Activated T-cell treated with anti-CD3 and anti-CD28 coated beads for 4 hours (primary cell): Measurements from ENCODE around the gene RALBP1.
"Not testable (repeated sequence)": the region's sequence is repeated elsewhere in the genome, so short reads cannot be mapped to it uniquely, and the experiment has no call there.

ENCODE experiments used
- DNase-seq: peaks from one replicate; pipeline ENCODE4 v3.0.0-alpha.2; 2020

The RALBP1 gene

DNA sequence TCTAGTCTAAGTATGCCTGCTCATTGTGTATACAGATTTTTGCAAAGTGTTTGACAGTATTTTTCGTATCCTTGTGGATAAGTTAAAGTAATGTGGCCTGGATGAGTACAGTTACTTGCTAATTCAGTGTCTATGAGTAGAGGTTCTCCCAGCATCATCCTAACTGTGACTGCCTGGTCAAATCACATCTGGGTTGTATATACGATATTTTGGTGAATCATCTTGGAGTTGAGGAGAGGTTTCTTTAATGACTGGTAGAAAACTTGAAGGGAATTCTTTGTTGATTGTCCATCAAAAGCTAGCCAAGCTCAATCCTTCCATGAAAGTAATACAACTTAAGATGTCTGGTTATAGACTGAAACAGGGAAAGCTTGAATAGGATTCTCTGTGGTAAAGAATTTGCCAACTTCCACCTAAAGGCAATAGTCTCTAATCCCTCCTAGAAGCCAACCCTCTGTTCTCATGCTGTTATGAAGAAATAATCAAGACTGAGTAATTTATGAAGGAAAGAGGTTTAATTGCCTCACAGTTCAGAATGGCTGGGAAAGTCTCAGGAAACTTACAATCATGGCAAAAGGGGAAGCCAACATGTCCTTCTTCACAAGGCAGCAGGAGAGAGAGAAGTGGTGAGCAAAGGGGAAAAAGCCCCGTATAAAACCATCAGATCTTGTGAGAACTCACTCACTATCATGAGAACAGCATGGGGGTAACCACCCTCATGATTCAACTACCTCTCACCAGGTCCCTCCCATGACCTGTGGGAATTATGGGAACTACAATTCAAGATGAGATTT is 19.4 kb upstream of the RALBP1 start:
- DNase-seq: no peak

DNA sequence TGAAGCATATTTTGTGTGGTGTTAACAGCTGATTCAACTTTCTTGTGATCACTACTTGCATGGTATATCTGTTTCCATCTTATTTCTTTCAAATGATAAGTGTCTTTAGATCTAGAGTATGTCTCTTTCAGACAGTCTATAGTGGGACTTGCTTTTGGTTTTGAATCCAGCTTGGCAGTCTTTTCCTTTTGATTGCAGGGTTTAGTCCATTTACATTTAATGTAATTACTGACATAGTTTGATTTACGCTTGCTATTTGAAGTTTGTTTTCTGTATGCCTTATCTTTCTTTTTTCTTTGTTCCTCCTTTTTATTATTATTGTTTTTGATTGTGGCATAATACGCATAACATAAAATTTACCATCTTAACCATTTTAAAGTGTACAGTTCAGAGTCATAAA is 9.2 kb upstream of the RALBP1 start:
- no peak for DNase-seq

DNA sequence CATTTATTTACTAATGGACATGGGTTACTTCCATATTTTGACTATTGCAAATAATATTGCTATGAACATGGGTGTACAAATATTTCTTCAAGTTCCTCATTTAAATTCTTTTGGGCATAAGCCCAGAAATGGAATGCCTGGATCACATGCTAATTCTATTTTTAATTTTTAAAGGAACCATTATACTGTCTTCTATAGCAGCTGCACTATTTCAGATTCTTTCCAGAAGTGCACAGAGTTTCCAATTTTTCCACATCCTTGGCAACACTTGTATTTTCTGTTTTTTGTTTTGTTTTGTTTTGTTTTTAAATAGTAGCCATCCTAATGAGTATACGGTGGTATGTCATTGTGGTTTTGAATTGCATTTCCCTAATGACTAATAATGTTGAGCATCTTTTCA is 8.5 kb upstream of the RALBP1 start:
- DNase-seq: no peak

DNA sequence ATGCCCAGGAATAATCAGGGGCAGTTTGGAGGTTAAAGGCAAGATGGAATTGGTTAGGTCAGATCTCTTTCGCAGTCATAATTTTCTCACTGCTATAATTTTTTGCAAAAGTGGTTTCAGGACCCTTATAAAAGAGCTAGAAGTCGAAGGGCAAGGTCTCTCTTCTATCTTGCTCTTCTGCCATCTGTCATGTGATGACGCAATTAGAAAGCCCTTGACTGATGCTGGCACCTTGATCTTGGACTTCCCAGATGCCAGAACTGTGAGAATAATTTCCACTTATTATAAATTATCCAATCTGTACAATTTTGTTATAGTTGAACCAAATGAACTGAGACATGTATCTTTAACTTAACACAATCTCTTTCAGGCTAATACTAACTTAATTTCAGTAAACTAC is 6.3 kb upstream of the RALBP1 start:
- no peak for DNase-seq

DNA sequence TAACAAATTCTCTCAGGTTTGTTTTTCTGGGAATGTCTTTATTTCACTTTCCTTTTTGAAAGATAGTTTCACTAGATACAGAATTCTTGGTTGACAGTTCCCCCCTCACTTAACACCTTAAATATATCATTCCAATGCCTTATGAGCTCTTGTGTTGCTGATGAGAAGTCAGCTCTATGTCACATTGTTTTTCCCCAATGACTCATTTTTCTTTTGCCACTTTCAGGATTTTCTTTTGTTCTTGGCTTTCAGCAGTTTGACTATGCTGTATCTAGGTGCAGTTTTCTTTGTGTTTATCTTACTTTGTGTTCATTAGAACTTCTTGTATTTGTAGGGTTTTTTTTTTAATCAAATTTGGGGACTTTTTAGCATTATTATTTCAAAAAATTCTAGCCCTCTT is 5.6 kb upstream of the RALBP1 start:
- no peak for DNase-seq

DNA sequence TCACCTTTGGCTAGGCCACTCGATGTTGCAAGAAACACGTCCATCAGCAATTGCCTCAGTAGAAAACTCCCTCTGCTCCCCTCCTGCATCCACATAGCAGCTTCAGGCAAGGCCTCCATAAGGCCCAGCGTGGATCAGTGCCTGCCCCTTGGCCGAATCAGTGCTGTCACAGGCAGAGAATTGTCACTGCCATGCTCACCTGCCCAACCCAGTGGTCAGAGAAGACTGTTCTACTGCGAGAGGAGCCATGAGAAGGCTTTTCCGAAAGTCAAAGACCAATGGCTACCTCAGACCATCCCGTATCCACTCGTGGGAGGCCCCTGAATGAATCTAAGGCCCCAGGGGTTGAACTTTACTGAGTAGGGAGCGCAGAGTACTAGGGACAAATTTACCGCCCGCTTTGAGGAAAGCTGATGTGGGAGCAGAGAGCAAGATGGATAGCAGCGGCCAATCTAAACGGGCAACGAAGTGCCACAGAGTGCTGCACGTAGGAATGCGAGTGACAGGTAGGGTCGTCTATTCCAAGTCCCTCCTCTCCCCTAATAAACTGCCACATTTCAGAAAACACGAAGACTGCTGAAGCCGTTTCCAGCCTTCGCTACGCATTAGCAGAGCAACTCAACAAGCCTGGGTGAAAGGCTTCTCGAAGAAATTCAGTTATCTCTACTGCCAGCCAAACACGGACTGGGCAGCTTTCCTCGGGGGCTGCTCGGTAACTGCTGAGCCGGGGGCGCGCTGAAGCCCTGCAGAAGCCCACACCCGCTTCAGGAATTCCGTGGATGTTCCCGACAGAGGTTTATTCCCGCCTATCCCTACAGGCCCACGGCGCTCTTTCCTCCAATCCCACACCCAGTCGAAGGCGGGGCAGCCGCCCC is 968 bp upstream of the RALBP1 start:
- no peak for DNase-seq

DNA sequence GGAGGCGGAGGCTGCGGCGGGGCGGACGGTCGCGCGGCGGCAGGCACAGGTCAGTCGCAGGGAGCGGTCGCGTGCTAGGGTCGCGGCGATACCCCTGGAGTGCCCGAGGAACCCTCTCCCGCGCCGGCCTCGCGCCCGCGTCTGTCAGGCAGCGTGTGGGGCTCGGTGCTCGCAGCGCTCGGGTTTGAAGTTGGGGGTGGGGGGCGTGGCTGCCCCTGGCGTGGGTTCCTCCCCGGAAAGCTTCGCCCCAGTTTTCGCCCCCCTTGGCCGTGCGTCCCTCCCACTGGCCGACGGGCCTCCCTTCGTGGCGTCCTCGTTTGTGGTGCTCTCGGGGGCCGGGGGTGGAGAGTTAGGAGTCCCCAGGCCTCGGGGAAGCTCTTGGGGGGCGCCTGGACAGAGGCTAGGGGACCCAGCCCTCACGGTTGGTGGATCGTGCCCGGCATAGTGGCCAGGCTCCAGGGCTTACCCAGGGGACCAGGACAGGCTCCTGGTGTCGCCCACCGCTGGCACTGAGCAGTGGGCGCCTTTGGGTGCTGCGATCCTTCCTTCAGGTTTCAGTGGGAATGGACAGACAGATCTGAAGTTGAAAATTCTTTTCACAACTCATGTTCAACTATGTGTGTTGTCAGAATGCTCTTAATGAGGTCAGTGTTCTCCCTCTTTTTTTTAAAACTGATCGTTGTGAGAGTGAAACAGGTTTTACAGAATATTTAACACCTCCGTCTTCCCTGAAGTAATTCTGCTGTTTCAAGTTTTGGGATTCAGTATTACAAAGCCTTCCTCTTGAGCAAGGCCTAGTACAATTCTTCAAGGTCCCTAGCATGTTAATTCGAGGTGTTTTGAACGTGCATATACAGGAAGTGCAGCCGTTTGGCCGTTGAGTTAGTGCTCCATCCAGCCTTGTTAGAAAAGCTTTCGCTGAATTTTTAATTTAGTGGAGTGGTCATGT is 604 bp downstream of the RALBP1 start:
- peak; percentile 39 for DNase-seq

DNA sequence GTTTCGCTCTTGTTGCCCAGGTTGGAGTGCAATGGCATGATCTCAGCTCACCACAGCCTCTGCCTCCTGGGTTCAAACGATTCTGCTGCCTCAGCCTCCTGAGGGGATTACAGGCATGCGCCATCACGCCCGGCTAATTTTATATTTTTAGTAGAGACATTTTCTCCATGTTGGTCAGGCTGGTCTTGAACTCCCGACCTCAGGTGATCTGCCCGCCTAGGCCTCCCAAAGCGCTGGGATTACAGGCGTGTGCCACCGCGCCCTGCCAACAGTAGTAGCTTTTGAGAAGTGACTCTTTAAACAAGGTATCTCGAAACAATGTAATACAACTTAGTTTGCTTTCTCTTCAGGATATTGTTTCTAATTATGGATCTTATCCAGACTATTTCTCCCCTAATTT is 1.6 kb downstream of the RALBP1 start:
- DNase-seq: not testable (repeated sequence)

DNA sequence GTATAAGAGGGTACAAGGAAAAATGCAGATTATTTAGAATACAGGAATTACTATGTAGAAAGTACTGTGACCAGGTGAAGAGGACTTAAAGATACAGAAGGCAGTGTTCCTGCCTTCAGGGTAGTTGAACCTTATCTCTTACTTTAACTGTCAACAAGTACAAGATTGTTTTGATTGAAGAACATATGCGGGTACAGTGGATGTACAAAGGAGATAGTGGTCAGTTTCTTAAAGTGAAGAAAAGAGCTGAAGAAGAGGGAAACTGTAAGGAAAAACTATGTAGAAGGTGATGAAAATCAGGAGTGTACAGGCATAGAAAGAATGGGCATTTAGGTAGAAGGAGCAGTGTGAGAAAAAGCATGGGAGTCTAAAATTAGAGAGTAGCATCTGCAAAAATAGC is 2.2 kb downstream of the RALBP1 start:
- DNase-seq: no peak

DNA sequence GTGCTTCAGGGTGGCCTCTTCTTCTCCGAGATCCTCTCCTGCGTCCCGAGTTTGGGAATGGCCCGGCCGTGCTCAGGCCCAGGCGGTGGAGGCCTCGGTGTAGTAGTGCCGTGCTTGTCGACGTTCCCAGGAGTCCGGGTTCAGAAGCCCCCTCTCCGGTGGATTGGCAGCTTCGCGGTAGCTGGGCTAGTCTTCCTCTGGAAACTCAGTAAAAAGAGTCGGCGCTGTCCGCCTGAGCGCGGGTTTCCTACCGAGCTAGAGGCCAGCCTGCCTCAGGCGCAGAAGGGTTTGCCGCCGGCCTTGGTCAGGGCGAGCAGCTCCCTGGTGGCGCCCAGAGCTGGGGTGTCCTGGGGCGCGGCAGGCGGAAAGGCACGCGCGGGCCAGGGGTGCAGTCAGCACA is 3.2 kb downstream of the RALBP1 start:
- DNase-seq: no peak

DNA sequence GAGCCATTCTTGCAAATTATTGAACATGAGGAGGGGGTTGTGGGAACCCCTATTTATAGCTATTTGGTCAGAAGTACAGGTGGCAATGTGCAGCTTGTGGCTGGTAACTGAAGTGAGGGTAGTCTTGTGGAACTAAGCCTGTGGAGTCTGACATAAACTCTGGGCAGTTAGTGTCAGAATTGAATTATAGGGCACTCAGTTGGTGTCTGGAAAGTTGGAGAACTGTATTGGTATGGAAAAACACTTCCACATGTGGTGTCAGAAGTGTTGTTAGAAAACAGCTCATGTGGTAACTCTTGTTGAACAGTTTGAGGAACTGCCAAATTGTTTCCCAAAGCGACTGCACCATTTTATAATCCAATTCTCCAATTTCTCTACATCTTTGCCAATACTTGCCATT is 7.5 kb downstream of the RALBP1 start:
- DNase-seq: no peak

DNA sequence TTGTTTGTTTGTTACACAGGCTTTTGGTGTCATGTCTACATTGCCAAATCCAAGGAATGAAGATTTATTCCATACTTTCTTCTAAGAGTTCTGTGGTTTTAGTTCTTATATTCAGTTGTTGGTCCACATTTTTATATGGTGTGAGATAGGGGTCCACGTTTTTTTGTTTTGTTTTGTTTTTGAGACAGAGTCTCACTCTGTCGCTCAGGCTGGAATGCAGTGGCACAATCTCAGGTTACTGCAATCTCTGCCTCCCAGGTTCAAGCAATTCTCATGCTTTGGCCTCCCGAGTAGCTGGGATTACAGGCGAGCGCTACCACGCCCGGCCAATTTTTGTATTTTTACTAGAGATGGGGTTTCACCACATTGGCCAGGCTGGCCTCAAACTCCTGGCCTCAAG is 8.2 kb downstream of the RALBP1 start:
- no peak for DNase-seq

DNA sequence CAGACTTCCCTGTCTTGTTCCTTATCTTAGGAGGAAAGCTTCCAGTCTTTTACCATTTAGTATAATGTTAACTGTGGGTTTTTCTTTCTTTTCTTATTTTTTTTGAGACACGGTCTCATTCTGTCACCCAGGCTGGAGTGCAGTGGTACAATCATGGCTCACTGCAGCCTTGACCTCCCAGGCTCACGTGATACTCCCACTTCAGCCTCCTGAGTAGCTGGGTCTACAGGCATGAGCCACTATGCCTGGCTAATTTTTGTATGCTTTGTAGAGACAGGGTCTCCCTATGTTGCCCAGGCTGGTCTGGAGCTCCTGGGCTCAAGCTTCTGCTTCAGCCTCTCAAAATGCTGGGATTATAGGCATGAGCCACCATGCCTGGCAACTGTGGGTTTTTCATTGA is 9.5 kb downstream of the RALBP1 start:
- not testable (repeated sequence) for DNase-seq

DNA sequence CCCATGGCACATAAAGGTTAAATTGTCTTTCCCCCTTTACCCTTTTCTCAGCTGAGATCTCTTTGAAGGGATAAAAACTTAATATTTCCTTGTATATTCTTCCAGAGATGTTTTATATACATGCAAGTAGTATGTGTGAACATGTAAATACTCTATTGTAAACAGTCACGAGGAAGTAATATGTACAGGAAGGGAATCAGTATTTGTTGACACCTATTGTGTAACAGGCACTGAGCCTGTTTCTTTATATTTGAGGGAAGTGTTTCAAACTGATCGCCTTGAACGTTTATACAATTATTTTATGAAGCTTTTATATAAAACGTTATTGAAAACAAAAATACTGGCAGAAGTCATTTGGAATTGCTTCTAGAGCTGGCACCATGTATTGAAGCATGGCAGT is 13.2 kb downstream of the RALBP1 start:
- no peak for DNase-seq

DNA sequence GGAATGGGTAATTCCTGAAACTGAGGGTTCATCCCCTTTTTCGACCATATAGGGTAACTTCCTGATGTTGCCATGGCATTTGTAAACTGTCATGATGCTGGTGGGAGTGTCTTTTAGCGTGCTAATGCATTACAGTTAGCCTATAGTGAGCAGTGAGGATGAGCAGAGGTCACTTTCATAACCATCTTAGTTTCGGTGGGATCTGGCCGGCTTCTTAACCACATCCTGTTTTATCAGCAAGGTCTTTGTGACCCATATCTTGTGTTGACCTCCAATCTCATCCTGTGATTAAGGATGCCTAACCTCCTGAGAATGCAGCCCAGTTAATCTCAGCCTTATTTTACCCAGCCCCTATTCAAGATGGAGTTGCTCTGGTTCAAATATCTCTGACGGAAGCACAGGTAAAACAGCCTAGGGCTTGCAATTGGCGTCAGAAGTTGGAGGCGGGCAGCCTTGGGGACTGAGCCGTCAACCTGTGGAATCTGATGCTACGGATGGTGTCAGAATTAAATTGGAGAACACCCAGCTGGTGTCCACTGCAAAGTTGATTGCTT is 19.5 kb downstream of the RALBP1 start:
- no peak for DNase-seq

DNA sequence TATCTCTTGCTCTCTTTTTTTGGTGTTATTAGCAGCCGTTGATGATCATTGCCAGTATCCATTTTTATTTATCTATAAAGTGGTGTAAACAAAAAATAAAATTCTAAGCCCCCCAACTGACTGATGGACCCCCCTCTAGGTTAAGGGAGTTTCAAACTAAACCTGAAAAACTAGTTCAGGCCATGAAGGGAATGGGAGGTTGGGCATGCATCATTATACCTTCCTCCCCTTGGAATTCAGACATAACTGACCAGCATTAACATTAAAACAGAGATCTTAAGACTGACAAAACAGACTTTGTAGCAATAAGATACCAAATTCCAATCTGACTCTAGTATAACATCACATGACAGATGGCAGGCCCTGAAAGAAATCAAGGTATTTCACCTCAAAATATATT is 20.2 kb downstream of the RALBP1 start:
- no peak for DNase-seq

DNA sequence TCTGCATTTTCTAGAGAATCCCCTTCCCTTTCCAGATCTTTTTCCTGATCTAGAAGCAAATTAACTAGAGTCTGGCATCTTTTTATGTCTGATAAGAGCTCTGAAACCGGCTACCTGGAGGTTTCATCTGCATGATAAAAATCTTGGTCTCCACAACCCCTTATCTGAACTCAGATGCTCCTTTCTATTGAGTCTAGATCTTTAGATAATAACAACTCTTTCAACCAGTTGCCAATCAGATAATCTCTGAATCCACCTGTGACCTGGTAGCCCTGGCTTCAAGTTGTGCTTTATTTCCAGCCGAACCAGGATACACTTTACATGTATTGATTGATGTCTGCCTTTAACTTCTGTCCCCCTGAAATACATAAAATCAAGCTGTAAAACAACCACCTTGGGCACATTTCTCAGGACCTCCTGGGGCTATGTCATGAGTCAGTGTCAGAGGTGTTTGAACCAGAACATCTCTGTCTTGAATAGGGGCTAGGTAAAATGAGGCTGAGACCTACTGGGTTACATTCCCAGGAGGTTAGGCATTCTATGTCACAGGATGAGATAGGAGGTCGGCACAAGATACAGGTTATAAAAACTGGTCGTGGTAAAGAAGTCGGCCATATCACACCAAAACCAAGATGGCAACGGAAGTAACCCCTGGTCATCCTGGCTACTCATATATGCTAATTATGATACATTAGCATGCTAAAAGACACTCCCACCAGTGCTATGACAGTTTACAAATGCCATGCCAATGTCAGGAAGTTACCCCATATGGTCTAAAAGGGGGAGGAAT is 20.8 kb downstream of the RALBP1 start:
- DNase-seq: no peak

DNA sequence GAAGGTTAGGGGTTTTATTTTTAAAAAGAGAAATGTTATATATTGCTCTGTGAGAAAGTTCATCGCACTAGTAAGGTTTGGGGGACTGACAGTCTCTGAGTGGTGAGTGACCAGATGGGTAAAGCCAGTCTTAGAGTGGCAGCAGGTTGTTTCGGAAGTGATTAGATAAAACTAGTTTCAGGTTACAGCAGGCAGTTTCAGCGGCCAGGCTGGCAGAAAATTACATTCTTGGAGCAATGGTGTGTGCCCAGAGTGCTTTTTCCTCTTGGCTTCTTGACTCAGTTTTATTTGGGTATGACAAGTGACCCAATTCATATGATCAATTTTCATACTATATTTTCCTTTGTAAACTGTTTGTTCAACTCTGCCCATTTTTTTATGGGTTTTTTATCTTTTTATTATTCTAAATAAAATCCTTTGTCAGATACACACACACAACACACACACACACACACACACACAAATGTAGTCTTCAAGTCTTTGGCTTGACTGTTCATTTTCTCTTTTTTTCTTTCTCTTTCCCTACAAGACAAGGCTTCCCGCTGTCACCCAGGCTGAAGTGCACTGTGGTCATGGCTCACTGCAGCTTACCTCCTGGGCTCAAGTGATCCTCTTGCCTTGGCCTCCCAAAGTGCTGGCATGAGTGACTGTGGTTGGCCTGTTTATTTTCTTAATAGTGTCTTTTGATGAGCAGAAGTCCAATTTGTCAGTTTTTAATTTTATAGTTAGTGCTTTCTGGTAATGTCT is 30.9 kb downstream of the RALBP1 start:
- no peak for DNase-seq

DNA sequence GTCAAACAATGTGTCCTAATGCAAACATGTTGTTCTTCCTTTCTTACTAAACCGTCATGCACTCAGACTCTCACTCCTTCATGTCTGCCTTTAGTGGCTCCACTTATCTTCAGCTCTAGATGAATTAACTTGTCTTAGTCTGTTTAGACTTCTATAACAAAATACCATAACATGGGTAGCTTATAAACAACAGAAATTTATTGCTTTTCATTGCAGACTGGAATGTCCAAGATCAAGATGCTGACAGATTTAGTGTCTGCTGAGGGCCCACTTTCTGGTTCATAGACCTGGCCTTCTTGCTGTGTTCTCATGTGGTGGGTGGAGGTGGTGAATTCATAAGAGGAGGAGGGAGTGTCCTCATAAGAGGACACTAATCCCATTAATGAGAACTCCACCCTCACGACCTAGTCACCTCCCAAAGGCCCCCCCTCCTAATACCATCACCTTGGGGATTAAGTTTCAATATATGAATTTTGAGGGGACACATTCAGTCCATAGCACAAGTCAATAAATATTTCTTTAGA is 32.3 kb downstream of the RALBP1 start:
- no peak for DNase-seq

DNA sequence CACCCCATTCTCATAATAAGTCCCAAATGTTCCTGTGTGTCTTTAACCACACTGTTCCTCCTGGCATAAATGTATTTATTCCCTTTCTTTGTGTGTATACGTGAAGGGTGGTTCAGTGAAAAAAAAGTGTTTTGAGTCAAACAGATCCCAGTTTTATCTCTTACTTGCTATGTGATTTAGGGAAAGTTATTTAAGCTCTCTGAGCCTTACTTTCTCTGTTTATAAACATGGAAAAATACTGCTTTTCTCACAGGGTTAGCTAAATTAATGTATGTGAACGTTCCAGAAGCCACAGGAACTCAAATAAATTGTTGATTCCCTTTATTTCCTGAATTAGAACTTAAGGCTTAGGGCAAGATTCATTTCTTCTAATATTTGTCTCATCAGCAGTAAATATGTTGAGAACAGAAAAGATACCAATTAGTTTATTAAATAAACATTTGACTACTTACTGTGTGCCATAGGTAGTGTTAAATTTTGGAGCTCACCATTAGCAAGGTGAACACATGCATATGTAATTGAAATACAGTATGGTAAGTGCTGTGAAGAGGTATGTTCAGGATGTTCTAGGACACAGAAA is 33.2 kb downstream of the RALBP1 start:
- no peak for DNase-seq
